Effector memory CD4-positive, alpha-beta T cell (primary cell): Measurements from ENCODE around the gene CDK13.
A peak's percentile ranks its signal among the peaks of the same experiment; 100 is the strongest.
"Not testable (repeated sequence)": the region's sequence is repeated elsewhere in the genome, so short reads cannot be mapped to it uniquely, and the experiment has no call there.

Source experiments
- DNase-seq, 3 donors: peaks; one replicate each; pipeline ENCODE4 v3.0.0-alpha.2; 2020
- H3K27ac ChIP-seq: 2 replicates; pipeline ENCODE4 v1.7.0; 2013; ENCODE audit warnings: mild to moderate bottlenecking, low read length, moderate library complexity; ENCODE audit not compliant: insufficient read depth, poor library complexity, severe bottlenecking
- H3K27me3 ChIP-seq: replicated peaks from 2 replicates; pipeline ENCODE4 v1.7.0; 2013; ENCODE audit warnings: mild to moderate bottlenecking, low read length; ENCODE audit not compliant: insufficient read depth, control insufficient read depth, poor library complexity, severe bottlenecking
- H3K36me3 ChIP-seq: 2 replicates; pipeline ENCODE4 v1.7.0; 2013; ENCODE audit warnings: mild to moderate bottlenecking, low read length, moderate library complexity; ENCODE audit not compliant: control insufficient read depth, insufficient read depth
- H3K4me1 ChIP-seq: 2 replicates; pipeline ENCODE4 v1.7.0; 2013; ENCODE audit warnings: low read length, mild to moderate bottlenecking; ENCODE audit not compliant: control insufficient read depth, insufficient read depth, poor library complexity, severe bottlenecking
- H3K4me3 ChIP-seq: 2 replicates; pipeline ENCODE4 v1.7.0; 2013; ENCODE audit warnings: low read length, low read depth, mild to moderate bottlenecking; ENCODE audit not compliant: insufficient read depth, poor library complexity, severe bottlenecking
- H3K9me3 ChIP-seq: 2 replicates; pipeline ENCODE4 v1.7.0; 2013; ENCODE audit warnings: mild to moderate bottlenecking, low read length, moderate library complexity; ENCODE audit not compliant: control insufficient read depth

Gene CDK13

DNA sequence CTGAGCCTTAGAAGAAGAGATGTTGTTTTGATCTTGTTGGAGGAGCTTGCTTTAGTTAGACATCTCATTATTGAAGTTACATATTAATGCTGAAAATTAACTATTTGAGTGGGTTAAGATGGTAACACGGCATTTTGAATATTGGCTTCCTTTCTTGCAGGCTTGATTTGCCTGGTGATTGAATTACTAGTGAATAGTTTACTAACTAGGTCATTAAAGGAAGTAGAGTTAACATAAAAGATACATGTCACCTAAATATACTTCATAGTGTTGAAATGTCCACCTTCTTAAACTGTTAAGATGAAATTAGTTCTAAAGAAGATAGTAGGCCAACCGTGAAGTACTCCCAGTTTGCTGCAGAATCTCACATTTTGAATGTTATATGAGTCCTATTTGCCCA lies 165.9 kb downstream of the CDK13 start:
- Histone ChIP-seq H3K27ac (no peak overlapping the region), H3K9me3 (no peaks in the 10 kb centered on the region), H3K27me3 (no peaks in the 10 kb centered on the region), H3K4me3 (no peak overlapping the region), H3K4me1 (no peaks in the 10 kb centered on the region), H3K36me3 (no peaks in the 10 kb centered on the region)
- no peak for DNase-seq

DNA sequence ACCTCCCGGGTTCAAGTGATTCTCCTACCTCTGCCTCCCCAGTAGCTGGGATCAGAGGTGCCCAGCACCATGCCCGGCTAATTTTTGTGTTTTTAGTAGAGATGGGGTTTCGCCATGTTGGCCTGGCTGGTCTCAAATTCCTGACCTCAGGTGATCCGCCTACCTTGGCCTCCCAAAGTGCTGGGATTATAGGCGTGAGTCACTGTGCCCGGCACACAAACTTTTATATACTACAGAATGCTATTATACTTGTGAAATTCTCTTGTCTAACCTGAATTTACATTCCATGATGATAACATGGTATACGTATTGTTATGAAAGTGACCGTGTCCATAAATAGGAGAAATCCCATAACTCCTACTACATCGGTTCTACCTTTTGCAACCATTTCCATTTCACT lies 167.1 kb downstream of the CDK13 start:
- H3K4me1 ChIP-seq, H3K27me3 ChIP-seq, H3K36me3 ChIP-seq, H3K9me3 ChIP-seq, H3K4me3 ChIP-seq, DNase-seq, H3K27ac ChIP-seq: not testable (repeated sequence)

DNA sequence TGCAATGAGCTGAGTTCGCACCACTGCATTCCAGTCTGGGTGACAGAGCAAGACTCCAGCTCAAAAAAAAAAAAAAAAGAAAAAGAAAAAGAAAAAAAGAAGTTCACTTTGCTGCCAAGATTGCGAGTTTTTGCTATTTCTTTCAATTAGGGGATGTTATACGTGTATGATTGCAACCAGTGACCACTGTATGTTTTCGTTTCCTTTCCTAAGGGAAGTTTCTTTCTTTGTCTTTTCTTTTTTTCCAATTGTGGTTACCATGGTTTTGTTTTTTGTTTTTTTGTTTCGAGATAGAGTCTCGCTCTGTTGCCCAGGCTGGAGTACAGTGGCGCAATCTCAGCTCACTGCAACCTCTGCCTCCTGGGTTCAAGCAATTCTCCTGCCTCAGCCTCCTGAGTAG lies 168.1 kb downstream of the CDK13 start:
- H3K4me3 ChIP-seq, DNase-seq, H3K4me1 ChIP-seq, H3K27me3 ChIP-seq, H3K9me3 ChIP-seq, H3K27ac ChIP-seq, H3K36me3 ChIP-seq: not testable (repeated sequence)

DNA sequence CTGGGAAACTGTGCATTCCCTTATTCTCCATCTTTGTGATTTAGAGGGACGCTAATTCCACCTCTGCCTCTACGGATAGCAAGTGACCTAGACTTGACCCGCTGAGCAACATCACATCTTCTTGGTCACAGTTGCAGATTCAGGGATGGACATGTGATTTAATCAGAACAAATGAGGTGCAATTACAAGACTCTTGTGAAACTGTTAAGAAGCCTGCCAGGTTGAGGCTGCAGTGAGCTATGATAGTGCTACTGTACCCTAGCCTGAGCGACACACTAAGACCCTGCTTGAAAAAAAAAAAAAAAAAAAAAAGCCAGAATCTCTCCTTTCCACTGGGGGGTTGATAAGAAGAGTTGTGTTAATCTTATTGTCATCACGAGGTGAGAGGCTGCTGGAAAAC lies 170.0 kb downstream of the CDK13 start:
- Histone ChIP-seq H3K27ac (no peak overlapping the region), H3K4me1 (no peaks in the 10 kb centered on the region)

DNA sequence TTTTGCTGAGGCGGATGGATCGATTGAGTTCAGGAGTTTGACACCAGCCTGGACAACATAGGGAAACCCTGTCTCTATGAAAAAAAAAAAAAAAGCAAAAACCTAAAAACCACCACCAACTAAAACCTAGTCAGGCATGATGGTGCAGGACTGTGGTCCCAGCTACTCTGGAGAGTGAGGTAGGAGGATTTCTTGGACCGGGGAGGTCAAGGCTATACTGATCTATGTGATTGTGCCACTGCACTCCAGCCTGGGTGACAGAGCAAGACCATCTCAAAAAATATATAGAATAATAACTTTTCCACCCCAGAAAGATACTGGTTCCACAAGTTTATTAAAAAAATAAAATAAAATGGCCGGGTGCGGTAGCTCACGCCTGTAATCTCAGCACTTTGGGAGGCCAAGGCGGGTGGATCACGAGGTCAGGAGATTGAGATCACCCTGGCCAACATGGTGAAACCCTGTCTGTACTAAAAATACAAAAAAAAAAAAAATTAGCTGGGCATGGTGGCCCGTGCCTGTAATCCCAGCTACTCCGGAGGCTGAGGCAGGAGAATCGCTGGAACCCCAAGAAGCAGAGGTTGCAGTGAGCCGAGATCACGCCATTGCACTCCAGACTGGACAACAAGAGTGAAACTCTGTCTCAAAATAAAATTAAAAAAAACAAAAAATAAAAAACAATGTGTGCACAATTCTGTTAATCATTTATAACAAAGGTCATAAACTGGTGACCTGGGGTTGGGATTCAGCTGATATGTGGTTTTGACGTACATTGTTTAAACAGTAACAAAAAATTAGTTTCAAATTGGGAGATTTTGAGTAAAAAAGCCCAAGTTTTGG lies 172.3 kb downstream of the CDK13 start:
- not testable (repeated sequence) for H3K9me3 ChIP-seq, H3K4me3 ChIP-seq, DNase-seq, H3K27me3 ChIP-seq, H3K4me1 ChIP-seq, H3K36me3 ChIP-seq, H3K27ac ChIP-seq

More for the DNA sequence above, 170.0 kb downstream of the CDK13 start:
- DNase-seq, result no peak
- H3K27me3 ChIP-seq, result no peaks in the 10 kb centered on the region
- H3K9me3 ChIP-seq, result no peaks in the 10 kb centered on the region
- H3K4me3 ChIP-seq, result no peak overlapping the region
- H3K36me3 ChIP-seq, result no peaks in the 10 kb centered on the region

DNA sequence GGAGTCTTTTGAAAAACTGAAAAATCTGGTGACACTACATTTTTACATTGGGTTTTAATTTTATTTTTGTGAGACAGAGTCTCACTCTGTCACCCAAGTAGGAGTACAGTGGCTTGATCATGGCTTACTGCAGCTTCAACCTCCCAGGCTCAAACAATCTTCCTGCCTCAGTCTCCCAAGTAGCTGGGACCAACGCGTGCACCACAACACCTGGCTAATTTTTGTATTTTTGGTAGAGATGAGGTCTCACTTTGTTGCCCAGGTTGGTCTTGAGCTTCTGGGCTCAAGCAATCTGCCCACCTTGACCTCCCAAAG lies 172.8 kb downstream of the CDK13 start:
- Histone ChIP-seq H3K27me3 (no peaks in the 10 kb centered on the region), H3K4me1 (no peaks in the 10 kb centered on the region), H3K36me3 (no peaks in the 10 kb centered on the region), H3K9me3 (no peaks in the 10 kb centered on the region), H3K4me3 (no peak overlapping the region), H3K27ac (no peak overlapping the region)
- DNase-seq, result no peak

DNA sequence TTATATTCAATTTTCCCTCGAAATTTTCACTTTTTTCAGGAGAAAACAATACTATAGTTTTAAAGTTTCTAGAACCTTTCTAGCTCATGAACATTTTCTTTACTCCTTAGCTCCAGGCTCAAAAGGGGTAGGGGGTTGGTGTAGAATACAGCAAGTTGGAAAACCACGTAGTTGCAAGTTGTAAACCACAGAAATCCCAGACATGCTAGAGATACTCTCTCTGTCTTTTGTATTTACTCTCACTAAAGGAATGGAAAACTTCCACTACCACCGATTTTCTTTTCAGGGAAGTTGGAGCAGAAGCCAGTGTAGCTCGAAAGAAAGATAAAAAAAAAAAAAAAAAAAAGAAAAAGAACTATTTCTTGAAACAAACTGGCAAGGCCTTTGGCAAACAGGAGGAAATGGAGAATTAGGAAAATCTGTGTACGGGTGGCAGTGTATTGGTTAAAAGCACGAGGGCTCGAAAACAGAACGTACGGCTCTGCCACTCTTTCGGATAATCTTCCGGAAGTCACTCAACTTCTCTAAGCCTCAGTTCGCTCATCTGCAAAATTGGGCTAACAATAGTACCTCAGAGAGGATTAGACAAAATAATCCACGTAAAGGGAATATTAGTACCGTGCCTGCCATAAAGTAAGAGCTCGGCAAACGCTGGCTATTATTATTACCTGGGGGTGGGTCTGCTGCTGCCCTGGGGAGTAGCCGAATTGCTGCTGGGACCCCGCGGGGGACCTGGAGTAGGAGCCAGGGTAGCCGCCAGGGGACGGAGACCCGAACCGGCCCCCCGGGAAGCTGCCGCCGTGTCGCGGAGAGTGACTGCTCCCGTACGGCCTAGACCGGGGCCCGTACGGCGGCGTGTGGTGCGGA lies 183.7 kb downstream of the CDK13 start:
- Histone ChIP-seq H3K27ac (peak overlapping the region; percentile 88), H3K27me3 (no peaks in the 10 kb centered on the region), H3K9me3 (no peaks in the 10 kb centered on the region), H3K4me1 (peaks cover 13% of the 10 kb centered on the region), H3K4me3 (peak overlapping the region; percentile 81), H3K36me3 (peaks cover 3% of the 10 kb centered on the region)
- no peak for DNase-seq

DNA sequence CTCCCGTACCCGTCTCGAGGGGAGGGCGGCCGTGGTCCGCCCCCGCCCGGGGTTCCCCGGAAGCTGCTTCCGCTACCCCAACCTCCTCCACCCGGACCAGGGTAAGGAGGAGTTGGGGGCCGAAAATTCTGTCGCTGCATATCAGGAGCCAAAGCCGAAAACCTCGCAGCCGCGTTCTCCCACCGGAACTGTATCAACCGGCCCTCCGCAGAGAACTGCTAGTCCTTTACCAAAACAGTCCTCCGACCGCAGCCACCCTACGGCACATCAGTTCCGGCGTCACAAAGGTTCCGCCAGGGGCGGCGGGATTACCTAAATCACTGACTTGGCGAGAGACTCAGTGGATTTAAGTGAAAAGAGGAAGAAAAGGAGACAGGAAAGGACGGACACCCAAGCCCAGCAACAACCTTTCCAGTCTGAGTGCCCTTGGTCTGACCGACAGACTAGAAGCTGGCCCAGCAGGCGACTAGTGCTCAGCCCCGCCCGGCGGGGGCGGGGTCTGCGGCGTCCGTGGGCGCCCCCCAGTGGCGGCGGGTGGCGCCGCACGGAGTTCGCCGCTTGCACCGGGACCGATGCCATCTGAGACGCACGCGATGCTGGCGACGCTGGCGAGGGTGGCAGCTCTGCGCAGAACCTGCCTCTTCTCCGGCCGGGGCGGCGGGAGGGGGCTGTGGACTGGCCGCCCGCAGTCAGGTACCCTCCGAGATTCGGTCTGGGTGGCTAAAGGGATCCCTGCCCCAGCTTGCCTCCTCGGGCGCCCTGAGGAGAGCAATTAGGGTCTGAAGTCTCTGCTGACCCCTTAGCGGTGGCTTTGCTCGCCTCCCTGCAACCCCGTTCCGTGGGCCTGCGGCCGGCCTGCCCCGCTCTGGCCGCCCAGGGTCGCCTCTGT lies 184.6 kb downstream of the CDK13 start, which contains the start of the genes MPLKIP and SUGCT:
TSS of gene MPLKIP (minus strand) at position 195 of the 889 bp plus-strand sequence. CDS start at position 140, 55 bp downstream.
TSS of gene SUGCT (plus strand) at position 578 of the 889 bp plus-strand sequence.
- Histone ChIP-seq H3K9me3 (no peaks in the 10 kb centered on the region), H3K27ac (peak within 1 kb of the TSS; percentile 88), H3K27me3 (no peaks in the 10 kb centered on the region), H3K36me3 (peaks cover 3% of the 10 kb centered on the region), H3K4me1 (peaks cover 13% of the 10 kb centered on the region), H3K4me3 (peak within 1 kb of the TSS; percentile 81)
- DNase-seq, result peak; percentile 74 to 79 (median 78)

DNA sequence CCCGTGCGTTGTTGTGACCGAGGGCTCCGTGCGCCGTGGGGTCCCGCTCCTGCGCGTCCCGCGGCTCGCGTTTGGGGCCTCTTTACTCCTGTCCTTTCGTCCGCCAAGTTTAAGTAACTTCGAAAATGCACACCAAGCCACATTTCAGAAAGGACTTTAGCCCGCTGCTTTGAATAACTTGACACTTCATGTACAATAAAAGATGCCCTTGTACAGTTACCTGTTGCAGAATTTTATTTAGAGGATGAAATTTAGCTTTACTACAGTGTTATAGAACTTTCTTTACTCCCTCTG lies 185.2 kb downstream of the CDK13 start:
- Histone ChIP-seq H3K9me3 (no peaks in the 10 kb centered on the region), H3K36me3 (peaks cover 3% of the 10 kb centered on the region), H3K27ac (no peak overlapping the region), H3K4me3 (peak overlapping the region; percentile 81), H3K27me3 (no peaks in the 10 kb centered on the region), H3K4me1 (peaks cover 13% of the 10 kb centered on the region)
- DNase-seq, result no peak
